GM18870 (cell line): ENCODE data around the gene NUDT8.
"Not testable (repeated sequence)": the region's sequence is repeated elsewhere in the genome, so short reads cannot be mapped to it uniquely, and the experiment has no call there.

Experiments
- ATAC-seq: cut with Tn5 transposase; IDR thresholded peaks from one replicate; pipeline ENCODE4 v1.9.1; 2021; ENCODE audit warnings: moderate library complexity; ENCODE audit not compliant: unreplicated experiment

Gene NUDT8

GRCh38 chr11:67660752-67661151 lies 31.0 kb upstream of the NUDT8 start:
- not testable (repeated sequence) for ATAC-seq

GRCh38 chr11:67659651-67660165 lies 30.0 kb upstream of the NUDT8 start:
- not testable (repeated sequence) for ATAC-seq

- no peak for ATAC-seq
Observed at GRCh38 chr11:67657300-67657699, 27.6 kb upstream of the NUDT8 start.

- ATAC-seq, result no peak
Observed at GRCh38 chr11:67656278-67656922, 26.7 kb upstream of the NUDT8 start.

- ATAC-seq, result no peak
Observed at GRCh38 chr11:67654225-67654624, 24.5 kb upstream of the NUDT8 start.

- no peak for ATAC-seq
Observed at GRCh38 chr11:67652965-67653845, 23.5 kb upstream of the NUDT8 start.

- no peak for ATAC-seq
Observed at GRCh38 chr11:67651976-67652781, 22.4 kb upstream of the NUDT8 start.

GRCh38 chr11:67649634-67650510 lies 20.1 kb upstream of the NUDT8 start:
- ATAC-seq, result no peak

- no peak for ATAC-seq
Observed at GRCh38 chr11:67648796-67649613, 19.3 kb upstream of the NUDT8 start.

- ATAC-seq, result no peak
Observed at GRCh38 chr11:67648140-67648795, 18.5 kb upstream of the NUDT8 start.

- no peak for ATAC-seq
Observed at GRCh38 chr11:67647471-67647870, 17.7 kb upstream of the NUDT8 start.

GRCh38 chr11:67646535-67647336 lies 17.0 kb upstream of the NUDT8 start:
- no peak for ATAC-seq

GRCh38 chr11:67645521-67646461 lies 16.1 kb upstream of the NUDT8 start:
- no peak for ATAC-seq

GRCh38 chr11:67644472-67645418 lies 15.0 kb upstream of the NUDT8 start:
- no peak for ATAC-seq

- ATAC-seq, result no peak
Observed at GRCh38 chr11:67644042-67644441, 14.3 kb upstream of the NUDT8 start.
